BE2C (cell line): ENCODE results near the gene RASAL2.

Experiments
- DNase-seq: peaks from one replicate; pipeline ENCODE4 v3.0.0-alpha.2; 2020
- H3K27me3 ChIP-seq: fragments of 250-450 bp; sonication (Bioruptor Pico); 2 replicates; pipeline ENCODE4 v1.5.1; 2020; ENCODE audit warnings: mild to moderate bottlenecking
- H3K36me3 ChIP-seq: fragments of 250-450 bp; sonication (Bioruptor Pico); 2 replicates; pipeline ENCODE4 v1.5.1; 2020; ENCODE audit warnings: mild to moderate bottlenecking
- H3K4me1 ChIP-seq: fragments of 250-450 bp; sonication (Bioruptor Pico); 2 replicates; pipeline ENCODE4 v1.5.1; 2020
- H3K4me3 ChIP-seq: 2 replicates; pipeline ENCODE4 v1.5.1; 2011; ENCODE audit warnings: low read depth, low read length
- H3K9me3 ChIP-seq: fragments of 250-450 bp; sonication (Bioruptor Pico); 2 replicates; pipeline ENCODE4 v1.5.1; 2020
- CTCF ChIP-seq: IDR thresholded peaks from 2 replicates; pipeline ENCODE4 v1.5.1; 2012; ENCODE audit warnings: mild to moderate bottlenecking, low read depth, low read length

Gene RASAL2

GRCh38 chr1:178275049-178275448 lies 181.1 kb downstream of the RASAL2 start:
- no peak overlapping the region for H3K4me3 ChIP-seq
- no peak for DNase-seq
- TF ChIP-seq CTCF = no peak
- no peaks in the 10 kb centered on the region for H3K4me1 ChIP-seq
- no peaks in the 10 kb centered on the region for H3K9me3 ChIP-seq
- no peaks in the 10 kb centered on the region for H3K27me3 ChIP-seq
- H3K36me3 ChIP-seq = no peaks in the 10 kb centered on the region

DNA sequence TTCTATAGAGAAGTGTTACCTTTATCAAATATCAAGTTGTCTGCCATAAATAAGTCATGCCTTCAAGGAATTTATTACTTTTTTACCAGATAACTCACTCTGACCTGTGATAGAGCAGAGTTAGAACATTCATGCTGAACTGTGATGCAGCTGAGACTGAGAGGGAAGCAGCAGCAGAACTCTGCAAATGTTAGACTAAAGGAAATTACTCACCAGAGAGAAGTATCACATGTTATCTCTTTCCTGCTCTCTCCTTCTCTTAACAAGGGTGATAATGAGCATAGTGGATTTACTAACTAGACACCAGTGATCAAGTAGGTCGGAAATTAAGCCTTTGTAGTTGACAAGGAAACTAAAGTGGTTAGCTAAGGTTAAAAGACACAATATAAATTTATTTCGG lies 181.6 kb downstream of the RASAL2 start:
- no peak for DNase-seq
- no peaks in the 10 kb centered on the region for H3K27me3 ChIP-seq
- H3K4me1 ChIP-seq = no peaks in the 10 kb centered on the region
- no peaks in the 10 kb centered on the region for H3K9me3 ChIP-seq
- H3K4me3 ChIP-seq = no peak overlapping the region
- no peak for TF ChIP-seq CTCF
- H3K36me3 ChIP-seq = no peaks in the 10 kb centered on the region

DNA sequence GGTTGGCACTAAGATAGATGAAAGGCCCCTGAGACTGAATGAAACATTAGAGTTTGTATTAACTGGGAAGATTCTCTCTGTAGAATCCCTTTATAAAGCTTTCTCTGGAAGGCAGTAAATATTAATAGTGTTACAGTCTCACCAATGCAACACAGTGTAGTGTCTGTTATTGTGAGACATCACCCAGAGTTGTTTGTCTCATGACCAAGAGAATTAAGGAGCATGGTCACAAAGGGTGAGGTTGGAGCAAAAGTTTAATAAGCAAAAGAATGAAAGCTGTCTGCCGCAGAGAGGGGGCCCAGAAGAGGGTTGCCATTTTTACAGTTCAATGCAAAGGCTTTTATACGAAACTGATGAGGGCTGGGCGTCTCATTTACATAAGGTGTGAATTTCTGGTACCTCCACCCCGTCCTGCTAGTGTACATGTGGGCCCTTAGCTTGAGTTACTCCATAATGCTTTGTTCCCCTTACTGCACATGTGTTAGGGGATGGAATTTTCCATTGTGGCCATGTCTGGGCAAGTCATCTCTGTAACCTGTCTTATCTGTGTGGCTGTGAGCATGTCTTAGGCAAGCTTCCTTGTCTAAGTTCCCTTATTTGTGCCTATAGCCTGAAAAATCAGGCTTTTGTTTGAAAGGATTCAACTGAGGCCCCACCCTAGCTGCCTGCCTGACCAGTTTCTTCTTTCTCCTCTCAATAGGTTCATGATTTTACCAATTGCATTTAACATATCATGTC lies 184.1 kb downstream of the RASAL2 start:
- Histone ChIP-seq H3K27me3 (no peaks in the 10 kb centered on the region), H3K9me3 (no peaks in the 10 kb centered on the region), H3K36me3 (no peaks in the 10 kb centered on the region), H3K4me1 (no peaks in the 10 kb centered on the region), H3K4me3 (no peak overlapping the region)
- no peak for TF ChIP-seq CTCF
- no peak for DNase-seq

- H3K4me1 ChIP-seq = no peaks in the 10 kb centered on the region
- H3K4me3 ChIP-seq = no peak overlapping the region
- H3K9me3 ChIP-seq = no peaks in the 10 kb centered on the region
- DNase-seq = no peak
- TF ChIP-seq CTCF = no peak
- no peaks in the 10 kb centered on the region for H3K36me3 ChIP-seq
- H3K27me3 ChIP-seq = no peaks in the 10 kb centered on the region
These were observed 185.2 kb downstream of the RASAL2 start for GRCh38 chr1:178278916-178279686.

GRCh38 chr1:178282949-178283367 lies 189.1 kb downstream of the RASAL2 start:
- H3K4me1 ChIP-seq = no peaks in the 10 kb centered on the region
- DNase-seq = no peak
- no peak for TF ChIP-seq CTCF
- no peaks in the 10 kb centered on the region for H3K27me3 ChIP-seq
- no peaks in the 10 kb centered on the region for H3K9me3 ChIP-seq
- H3K4me3 ChIP-seq = no peak overlapping the region
- no peaks in the 10 kb centered on the region for H3K36me3 ChIP-seq

- Histone ChIP-seq H3K4me3 (no peak overlapping the region), H3K27me3 (no peaks in the 10 kb centered on the region), H3K4me1 (no peaks in the 10 kb centered on the region), H3K36me3 (no peaks in the 10 kb centered on the region), H3K9me3 (no peaks in the 10 kb centered on the region)
- TF ChIP-seq CTCF = no peak
- DNase-seq = no peak
These were observed 189.5 kb downstream of the RASAL2 start for GRCh38 chr1:178283409-178283808.
